Activated T-helper 17 cell treated with anti-CD3 and anti-CD28 coated beads, Interleukin-2, amount 50 U/mL, for 72 hours (primary cell): Measurements from ENCODE around the gene OSBPL5. TPM values are rescaled to one million over a fixed set of nuclear protein-coding genes. Genes with fewer than 3 reads are reported as not detected.

Experiments
- ATAC-seq: fragments of 150-1000 bp; cut with Tn5 transposase; replicated peaks from 2 replicates; pipeline ENCODE4 v1.10.0; 2021; ENCODE audit warnings: mild to moderate bottlenecking, moderate library complexity
- H3K27ac Mint-ChIP-seq: one replicate; pipeline ENCODE4 v1.8.0; 2022; ENCODE audit warnings: mixed read lengths
- H3K27me3 Mint-ChIP-seq: one replicate; pipeline ENCODE4 v1.8.0; 2022; ENCODE audit warnings: mixed read lengths
- H3K36me3 Mint-ChIP-seq: one replicate; pipeline ENCODE4 v1.8.0; 2022; ENCODE audit warnings: low read depth, mild to moderate bottlenecking, mixed read lengths
- H3K4me1 Mint-ChIP-seq: one replicate; pipeline ENCODE4 v1.8.0; 2022; ENCODE audit warnings: mixed read lengths
- H3K4me3 Mint-ChIP-seq: one replicate; pipeline ENCODE4 v1.8.0; 2022; ENCODE audit warnings: mild to moderate bottlenecking, mixed read lengths
- H3K9me3 Mint-ChIP-seq: one replicate; pipeline ENCODE4 v1.8.0; 2022; ENCODE audit warnings: mixed read lengths
- total RNA-seq, 2 donors: library from RNA; stranded (reverse); gene quantifications; one replicate each; pipeline ENCODE4 v1.2.3, GENCODE V29; 2022

Gene OSBPL5
- total RNA-seq, 2 donors from 2014 or later, result 3.3 to 5.3 TPM

- Mint-ChIP-seq H3K4me3 (no peak overlapping the region), H3K27me3 (peaks cover 9% of the 10 kb centered on the region), H3K9me3 (no peaks in the 10 kb centered on the region), H3K27ac (no peak overlapping the region), H3K4me1 (no peaks in the 10 kb centered on the region), H3K36me3 (no peaks in the 10 kb centered on the region)
- no peak for ATAC-seq
These were observed 36.6 kb upstream of the OSBPL5 start for GRCh38 chr11:3201677-3202181.

- no peak for ATAC-seq
- no peak overlapping the region for H3K27ac Mint-ChIP-seq
- H3K27me3 Mint-ChIP-seq, result peaks cover 9% of the 10 kb centered on the region
- H3K9me3 Mint-ChIP-seq, result no peaks in the 10 kb centered on the region
- H3K36me3 Mint-ChIP-seq, result no peaks in the 10 kb centered on the region
- no peak overlapping the region for H3K4me3 Mint-ChIP-seq
- H3K4me1 Mint-ChIP-seq, result no peaks in the 10 kb centered on the region
These were observed 36.0 kb upstream of the OSBPL5 start for GRCh38 chr11:3201112-3201581.

- H3K9me3 Mint-ChIP-seq, result no peaks in the 10 kb centered on the region
- no peak for ATAC-seq
- peaks cover 9% of the 10 kb centered on the region for H3K27me3 Mint-ChIP-seq
- H3K36me3 Mint-ChIP-seq, result no peaks in the 10 kb centered on the region
- no peak overlapping the region for H3K4me3 Mint-ChIP-seq
- no peak overlapping the region for H3K27ac Mint-ChIP-seq
- H3K4me1 Mint-ChIP-seq, result no peaks in the 10 kb centered on the region
These were observed 35.4 kb upstream of the OSBPL5 start for GRCh38 chr11:3200388-3201111.

GRCh38 chr11:3199537-3200295 lies 34.6 kb upstream of the OSBPL5 start:
- no peaks in the 10 kb centered on the region for H3K9me3 Mint-ChIP-seq
- no peak overlapping the region for H3K27ac Mint-ChIP-seq
- H3K4me3 Mint-ChIP-seq, result no peak overlapping the region
- no peaks in the 10 kb centered on the region for H3K4me1 Mint-ChIP-seq
- no peaks in the 10 kb centered on the region for H3K36me3 Mint-ChIP-seq
- H3K27me3 Mint-ChIP-seq, result peaks cover 9% of the 10 kb centered on the region
- ATAC-seq, result no peak

- Mint-ChIP-seq H3K4me3 (no peak overlapping the region), H3K27ac (no peak overlapping the region), H3K36me3 (no peaks in the 10 kb centered on the region), H3K4me1 (no peaks in the 10 kb centered on the region), H3K27me3 (peaks cover 9% of the 10 kb centered on the region), H3K9me3 (no peaks in the 10 kb centered on the region)
- no peak for ATAC-seq
These were observed 33.7 kb upstream of the OSBPL5 start for GRCh38 chr11:3198815-3199214.

- H3K27ac Mint-ChIP-seq, result no peak overlapping the region
- no peak overlapping the region for H3K4me3 Mint-ChIP-seq
- no peak for ATAC-seq
- H3K4me1 Mint-ChIP-seq, result no peaks in the 10 kb centered on the region
- H3K36me3 Mint-ChIP-seq, result no peaks in the 10 kb centered on the region
- peaks cover 9% of the 10 kb centered on the region for H3K27me3 Mint-ChIP-seq
- no peaks in the 10 kb centered on the region for H3K9me3 Mint-ChIP-seq
These were observed 32.9 kb upstream of the OSBPL5 start for GRCh38 chr11:3197878-3198528.

- Mint-ChIP-seq H3K36me3 (no peaks in the 10 kb centered on the region), H3K27me3 (peaks cover 4% of the 10 kb centered on the region), H3K4me3 (no peak overlapping the region), H3K4me1 (no peaks in the 10 kb centered on the region), H3K27ac (no peak overlapping the region), H3K9me3 (no peaks in the 10 kb centered on the region)
- no peak for ATAC-seq
These were observed 32.1 kb upstream of the OSBPL5 start for GRCh38 chr11:3197044-3197695.

GRCh38 chr11:3196161-3197043 lies 31.3 kb upstream of the OSBPL5 start:
- H3K27me3 Mint-ChIP-seq, result peaks cover 4% of the 10 kb centered on the region

GRCh38 chr11:3195251-3196160 lies 30.4 kb upstream of the OSBPL5 start:
- Mint-ChIP-seq H3K4me3 (no peak overlapping the region), H3K27me3 (peaks cover 4% of the 10 kb centered on the region), H3K9me3 (no peaks in the 10 kb centered on the region), H3K4me1 (no peaks in the 10 kb centered on the region), H3K27ac (no peak overlapping the region), H3K36me3 (no peaks in the 10 kb centered on the region)
- ATAC-seq, result no peak

More at GRCh38 chr11:3196161-3197043, 31.3 kb upstream of the OSBPL5 start:
- no peaks in the 10 kb centered on the region for H3K4me1 Mint-ChIP-seq
- H3K9me3 Mint-ChIP-seq, result no peaks in the 10 kb centered on the region
- H3K4me3 Mint-ChIP-seq, result no peak overlapping the region
- H3K27ac Mint-ChIP-seq, result no peak overlapping the region
- no peak for ATAC-seq
- no peaks in the 10 kb centered on the region for H3K36me3 Mint-ChIP-seq

GRCh38 chr11:3194016-3194816 lies 29.1 kb upstream of the OSBPL5 start:
- no peaks in the 10 kb centered on the region for H3K36me3 Mint-ChIP-seq
- ATAC-seq, result no peak
- no peaks in the 10 kb centered on the region for H3K9me3 Mint-ChIP-seq
- no peaks in the 10 kb centered on the region for H3K4me1 Mint-ChIP-seq
- no peak overlapping the region for H3K27ac Mint-ChIP-seq
- H3K4me3 Mint-ChIP-seq, result no peak overlapping the region
- peaks cover 4% of the 10 kb centered on the region for H3K27me3 Mint-ChIP-seq

- peaks cover 2% of the 10 kb centered on the region for H3K27me3 Mint-ChIP-seq
- H3K4me3 Mint-ChIP-seq, result no peak overlapping the region
These were observed 28.4 kb upstream of the OSBPL5 start for GRCh38 chr11:3193373-3194015.

More at GRCh38 chr11:3193373-3194015, 28.4 kb upstream of the OSBPL5 start:
- H3K27ac Mint-ChIP-seq, result no peak overlapping the region
- H3K36me3 Mint-ChIP-seq, result no peaks in the 10 kb centered on the region
- H3K4me1 Mint-ChIP-seq, result no peaks in the 10 kb centered on the region
- ATAC-seq, result no peak
- no peaks in the 10 kb centered on the region for H3K9me3 Mint-ChIP-seq
